ENCODE results near the gene FGFRL1. TPM values are rescaled to one million over a fixed set of nuclear protein-coding genes. Genes with fewer than 3 reads are reported as not detected.
A peak's percentile ranks its signal among the peaks of the same experiment; 100 is the strongest.

FGFRL1 gene
- total RNA-seq, 3 donors from 2014 or later, result 19.8 to 40.0 (median 22.9) TPM

- intact Hi-C loops (cut with DNase I; ENCODE audit: low total_unique reads), result no loop called here
- Histone ChIP-seq H3K36me3 (no peaks in the 10 kb centered on the region), H3K4me1 (peaks cover 8 to 9% of the 10 kb centered on the region in 2 donors), H3K27ac (no peak overlapping the region), H3K9me3 (no peaks in the 10 kb centered on the region), H3K4me3 (peak overlapping the region in 1 of 3 donors; percentile 61), H3K27me3 (peaks cover 13 to 77% of the 10 kb centered on the region in 2 donors)
- TF ChIP-seq POLR2A (IDR thresholded peaks at IDR 0.05) (no peak), POLR2AphosphoS5 (IDR thresholded peaks at IDR 0.05) (peak; percentile 45 to 64 (median 57))
- peak in 1 of 2 donors; percentile 44 for DNase-seq (ENCODE audit: low spot score in 2 of 2)
These were observed 9.2 kb upstream of the FGFRL1 start for GRCh38 chr4:1002131-1002630.

- Histone ChIP-seq H3K4me3 (peak overlapping the region in 1 of 3 donors; percentile 61), H3K27ac (no peak overlapping the region), H3K9me3 (no peaks in the 10 kb centered on the region), H3K36me3 (no peaks in the 10 kb centered on the region), H3K4me1 (peaks cover 8 to 9% of the 10 kb centered on the region in 2 donors), H3K27me3 (peaks cover 13 to 72% of the 10 kb centered on the region in 2 donors)
- no peak for TF ChIP-seq POLR2AphosphoS5 (IDR thresholded peaks at IDR 0.05)
- no peak for TF ChIP-seq POLR2A (IDR thresholded peaks at IDR 0.05)
- no peak for TF ChIP-seq CTCF (IDR thresholded peaks at IDR 0.05)
- intact Hi-C loops (cut with DNase I; ENCODE audit: low total_unique reads), result no loop called here
- no peak for DNase-seq (ENCODE audit: low spot score in 2 of 2)
These were observed 8.7 kb upstream of the FGFRL1 start for GRCh38 chr4:1002631-1003251.

- H3K27me3 ChIP-seq, result peaks cover 13 to 65% of the 10 kb centered on the region in 2 donors
- peak overlapping the region in 1 of 3 donors; percentile 61 for H3K4me3 ChIP-seq
- TF ChIP-seq POLR2AphosphoS5 (IDR thresholded peaks at IDR 0.05) (no peak), CTCF (IDR thresholded peaks at IDR 0.05) (no peak), POLR2A (IDR thresholded peaks at IDR 0.05) (no peak)
- no peaks in the 10 kb centered on the region for H3K36me3 ChIP-seq
- DNase-seq (ENCODE audit: low spot score in 2 of 2), result no peak
- no peaks in the 10 kb centered on the region for H3K9me3 ChIP-seq
- no peak overlapping the region for H3K27ac ChIP-seq
- intact Hi-C loops (cut with DNase I; ENCODE audit: low total_unique reads), result no loop called here
- peaks cover 8 to 9% of the 10 kb centered on the region in 2 donors for H3K4me1 ChIP-seq
These were observed 8.0 kb upstream of the FGFRL1 start for GRCh38 chr4:1003271-1004070.

- Histone ChIP-seq H3K4me1 (peaks cover 9 to 10% of the 10 kb centered on the region in 2 donors), H3K27me3 (peaks cover 13 to 65% of the 10 kb centered on the region in 2 donors), H3K36me3 (no peaks in the 10 kb centered on the region), H3K27ac (no peak overlapping the region), H3K9me3 (no peaks in the 10 kb centered on the region), H3K4me3 (no peak overlapping the region)
- no peak for DNase-seq (ENCODE audit: low spot score in 2 of 2)
- TF ChIP-seq CTCF (IDR thresholded peaks at IDR 0.05) (no peak), POLR2AphosphoS5 (IDR thresholded peaks at IDR 0.05) (no peak), POLR2A (IDR thresholded peaks at IDR 0.05) (no peak)
- intact Hi-C loops (cut with DNase I; ENCODE audit: low total_unique reads), result no loop called here
These were observed 7.4 kb upstream of the FGFRL1 start for GRCh38 chr4:1004071-1004418.

GRCh38 chr4:1004557-1005485, 6.6 kb upstream of the FGFRL1 start:
- Histone ChIP-seq H3K9me3 (no peaks in the 10 kb centered on the region), H3K4me1 (peaks cover 9 to 12% of the 10 kb centered on the region in 2 donors), H3K27ac (no peak overlapping the region), H3K36me3 (no peaks in the 10 kb centered on the region), H3K27me3 (peaks cover 13 to 61% of the 10 kb centered on the region in 2 donors), H3K4me3 (no peak overlapping the region)
- intact Hi-C loops (cut with DNase I; ENCODE audit: low total_unique reads), result no loop called here
- TF ChIP-seq POLR2AphosphoS5 (IDR thresholded peaks at IDR 0.05), result no peak
- no peak for TF ChIP-seq CTCF (IDR thresholded peaks at IDR 0.05)
- no peak for TF ChIP-seq POLR2A (IDR thresholded peaks at IDR 0.05)
- no peak for DNase-seq (ENCODE audit: low spot score in 2 of 2)

Measured in breast epithelium (tissue), 4 donors.